LNCaP clone FGC (cell line): Measurements from ENCODE around the gene AVPR2.

ENCODE experiments used
- DNase-seq: peaks from one replicate; pipeline ENCODE4 v3.0.0-alpha.2; 2011; ENCODE audit warnings: low read depth
- H3K4me3 ChIP-seq: 2 replicates; pipeline ENCODE4 v1.5.1; 2011; ENCODE audit warnings: mild to moderate bottlenecking, low read depth, low read length, control low read depth
- TF ChIP-seq, protein P1 (sequence below): IDR thresholded peaks from 2 replicates; pipeline ENCODE4 v1.5.1; 2012; ENCODE audit warnings: mild to moderate bottlenecking; ENCODE audit not compliant: control insufficient read depth, insufficient read depth; ENCODE audit errors: extremely low read depth

The AVPR2 gene

DNA sequence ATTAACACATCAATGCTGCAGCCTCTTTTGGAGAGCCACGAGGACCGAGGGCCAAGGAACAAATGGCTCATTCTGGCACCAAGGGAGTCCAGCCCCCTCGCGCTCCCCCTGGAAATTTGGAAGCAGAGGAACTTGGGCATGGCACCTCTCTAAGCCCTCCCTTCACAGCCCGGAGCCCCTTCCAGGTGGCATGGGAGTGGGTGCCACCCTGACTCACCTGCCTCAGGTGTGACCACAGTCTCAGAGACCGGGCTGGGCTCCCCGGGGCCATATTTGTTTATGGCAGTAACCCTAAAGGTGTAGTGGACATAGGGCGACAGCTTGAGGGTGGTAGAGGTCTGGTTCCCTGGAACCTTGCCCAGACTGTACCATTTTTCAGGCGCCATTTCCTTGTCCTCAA, 37.3 kb upstream of the AVPR2 start:
- TF ChIP-seq, protein P1, sequence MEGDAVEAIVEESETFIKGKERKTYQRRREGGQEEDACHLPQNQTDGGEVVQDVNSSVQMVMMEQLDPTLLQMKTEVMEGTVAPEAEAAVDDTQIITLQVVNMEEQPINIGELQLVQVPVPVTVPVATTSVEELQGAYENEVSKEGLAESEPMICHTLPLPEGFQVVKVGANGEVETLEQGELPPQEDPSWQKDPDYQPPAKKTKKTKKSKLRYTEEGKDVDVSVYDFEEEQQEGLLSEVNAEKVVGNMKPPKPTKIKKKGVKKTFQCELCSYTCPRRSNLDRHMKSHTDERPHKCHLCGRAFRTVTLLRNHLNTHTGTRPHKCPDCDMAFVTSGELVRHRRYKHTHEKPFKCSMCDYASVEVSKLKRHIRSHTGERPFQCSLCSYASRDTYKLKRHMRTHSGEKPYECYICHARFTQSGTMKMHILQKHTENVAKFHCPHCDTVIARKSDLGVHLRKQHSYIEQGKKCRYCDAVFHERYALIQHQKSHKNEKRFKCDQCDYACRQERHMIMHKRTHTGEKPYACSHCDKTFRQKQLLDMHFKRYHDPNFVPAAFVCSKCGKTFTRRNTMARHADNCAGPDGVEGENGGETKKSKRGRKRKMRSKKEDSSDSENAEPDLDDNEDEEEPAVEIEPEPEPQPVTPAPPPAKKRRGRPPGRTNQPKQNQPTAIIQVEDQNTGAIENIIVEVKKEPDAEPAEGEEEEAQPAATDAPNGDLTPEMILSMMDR = no peak
- DNase-seq = no peak
- H3K4me3 ChIP-seq = no peak overlapping the region

DNA sequence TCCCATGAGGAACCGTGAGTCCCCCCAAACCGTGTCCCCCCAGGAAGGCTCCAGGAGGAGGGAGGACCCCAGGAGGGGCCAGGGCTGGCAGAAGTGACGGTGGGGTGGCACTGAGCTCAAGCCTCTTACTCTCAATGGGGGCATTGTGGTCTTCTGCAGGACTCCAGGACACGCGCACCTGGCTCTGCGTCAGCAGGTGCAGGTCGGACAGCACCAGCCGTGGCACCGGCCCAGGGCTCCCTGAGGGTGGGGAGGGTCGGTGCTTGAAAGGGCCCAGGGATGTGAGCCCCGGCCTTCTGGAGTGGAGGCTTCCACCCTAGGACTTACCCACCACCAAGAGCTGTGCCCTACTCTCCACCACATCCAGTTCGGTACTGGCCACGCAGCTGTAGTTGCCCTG, 36.8 kb upstream of the AVPR2 start:
- no peak for DNase-seq
- H3K4me3 ChIP-seq = no peak overlapping the region
- TF ChIP-seq, protein P1 = no peak

DNA sequence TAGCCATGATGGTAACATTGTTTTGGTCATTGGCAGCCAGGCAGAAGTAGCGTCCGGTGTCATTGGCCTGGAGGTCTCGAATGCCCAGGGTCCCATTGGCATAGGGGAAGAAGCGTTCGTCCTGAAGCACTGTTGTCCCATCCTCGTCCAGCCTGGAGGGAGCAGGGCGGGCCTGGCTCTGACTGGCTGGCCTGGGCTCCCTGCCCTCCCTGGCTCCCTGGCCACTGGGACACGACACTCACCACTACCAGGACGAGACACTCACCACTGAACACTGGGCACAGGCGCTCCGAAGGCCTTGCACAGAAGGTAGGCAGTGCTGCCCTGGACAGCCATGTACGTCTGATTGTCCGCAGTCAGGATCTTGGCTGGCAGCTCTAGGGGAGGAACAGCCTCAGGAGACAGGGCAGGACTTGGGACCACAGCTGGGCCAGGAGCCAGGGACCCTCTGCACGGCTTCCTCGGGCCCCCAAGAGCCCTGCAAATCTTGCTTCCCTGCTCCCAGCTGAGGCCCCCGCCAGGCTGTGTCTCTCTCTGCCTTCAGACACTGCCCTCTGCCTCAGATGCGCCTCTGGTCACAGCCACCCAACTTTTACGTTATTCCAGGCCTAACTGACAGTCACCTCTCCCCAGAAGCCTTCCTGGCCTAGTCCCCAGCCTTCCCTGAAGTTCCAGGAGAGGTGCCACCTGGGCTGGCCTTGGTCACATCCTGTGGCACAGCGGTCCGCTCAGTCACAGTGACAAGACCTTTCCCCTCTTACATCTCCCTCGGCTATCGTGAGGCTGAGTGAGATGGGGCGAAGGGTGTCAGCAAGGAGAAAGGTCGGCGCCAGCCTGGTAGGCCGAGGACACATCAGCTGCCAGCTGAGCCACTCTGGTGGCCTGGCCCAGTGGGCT, 35.6 kb upstream of the AVPR2 start:
- TF ChIP-seq, protein P1 = no peak
- no peak overlapping the region for H3K4me3 ChIP-seq
- no peak for DNase-seq

DNA sequence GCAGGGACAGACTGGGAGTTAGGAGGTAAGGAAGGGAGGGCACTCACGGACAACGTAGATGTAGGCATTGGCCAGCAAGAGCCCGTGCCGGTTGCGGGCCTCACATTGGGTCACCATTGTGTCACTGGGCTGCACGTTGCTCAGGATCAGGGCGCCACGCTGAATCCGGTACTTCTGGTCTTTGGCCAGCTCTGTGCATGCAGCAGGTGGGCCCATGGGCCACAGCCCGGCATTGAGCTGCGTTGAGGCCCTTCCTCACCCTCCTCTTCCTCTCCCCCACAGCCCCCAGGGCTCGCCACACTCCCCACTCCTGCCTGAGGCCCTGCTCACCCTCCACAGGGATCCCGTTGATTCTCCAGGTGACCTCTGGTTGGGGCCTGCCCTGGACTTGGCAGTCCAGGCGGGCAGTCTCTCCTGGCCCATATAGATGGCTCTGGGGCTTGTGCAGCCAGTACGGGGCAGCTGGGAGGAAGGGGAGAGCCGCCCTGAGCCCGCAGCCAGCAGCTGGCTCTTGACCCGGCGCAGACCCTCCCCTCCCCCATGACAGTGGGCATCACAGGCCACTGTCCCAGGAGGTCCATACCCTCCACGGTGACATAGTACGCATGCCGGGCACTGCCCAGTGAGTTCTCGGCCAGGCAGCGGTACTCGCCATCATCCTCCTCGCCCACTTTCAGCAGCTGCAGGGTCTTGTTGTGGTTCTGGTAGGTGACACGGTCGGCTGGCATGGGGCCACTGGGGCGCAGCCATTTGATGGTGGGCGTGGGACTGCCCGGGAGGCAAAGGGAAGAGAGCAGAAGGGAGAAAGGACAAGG, 34.8 kb upstream of the AVPR2 start:
- H3K4me3 ChIP-seq = no peak overlapping the region
- TF ChIP-seq, protein P1 = no peak
- no peak for DNase-seq

DNA sequence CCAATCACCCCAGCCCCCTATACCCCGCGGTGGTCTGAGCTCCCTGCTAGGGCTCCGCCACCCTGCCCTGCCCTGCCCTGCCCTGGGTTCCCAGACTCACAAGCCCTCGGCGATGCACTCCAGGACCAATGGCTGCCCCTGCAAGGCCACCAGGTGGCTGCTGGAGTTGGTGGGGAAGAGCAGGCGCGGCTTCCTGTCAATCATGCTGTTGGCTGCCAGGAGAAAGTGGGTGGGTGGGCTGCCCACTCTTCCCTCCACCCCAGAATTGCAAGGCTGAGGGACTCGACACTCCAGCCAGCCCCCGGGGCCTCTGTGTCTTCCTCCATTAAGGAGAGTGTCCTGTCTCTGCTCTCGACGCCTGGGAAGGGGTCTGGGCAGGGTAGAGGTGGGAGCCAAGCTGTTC, 34.2 kb upstream of the AVPR2 start:
- DNase-seq = no peak
- TF ChIP-seq, protein P1 = no peak
- H3K4me3 ChIP-seq = no peak overlapping the region

DNA sequence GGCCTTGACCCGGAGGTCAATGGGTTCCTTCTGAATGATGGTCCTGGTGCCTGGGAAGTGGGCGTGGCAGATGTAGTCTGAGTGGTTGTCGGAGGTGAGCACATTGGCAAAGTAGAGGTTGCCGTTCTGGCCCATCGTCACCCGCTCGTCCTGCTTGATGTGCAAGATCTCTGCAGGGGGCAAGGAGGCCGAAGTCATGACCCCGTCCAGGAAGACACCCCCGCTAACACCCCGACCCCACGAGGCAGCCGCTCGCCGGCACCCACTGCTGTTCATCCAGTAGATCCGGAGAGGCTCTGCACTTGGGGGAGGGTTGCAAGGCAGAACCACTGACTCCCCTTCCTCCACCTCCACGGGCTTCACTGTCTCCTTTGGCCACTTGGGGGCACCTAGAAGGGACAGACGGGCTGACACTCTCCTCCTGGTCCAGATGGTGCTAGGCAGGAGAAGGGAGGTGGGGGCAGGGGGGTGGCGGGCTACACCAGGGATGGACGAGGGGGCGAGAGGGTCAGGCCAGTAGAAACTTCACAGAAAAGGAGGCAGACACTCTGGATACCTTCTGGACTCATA, 33.6 kb upstream of the AVPR2 start:
- TF ChIP-seq, protein P1 = no peak
- no peak for DNase-seq
- no peak overlapping the region for H3K4me3 ChIP-seq
